Ovary (tissue), 9 donors: Measurements from ENCODE around the gene THADA. TPM values are rescaled to one million over a fixed set of nuclear protein-coding genes. Genes with fewer than 3 reads are reported as not detected.
"Not testable (repeated sequence)": the region's sequence is repeated elsewhere in the genome, so short reads cannot be mapped to it uniquely, and the experiment has no call there.

Experiments used
- DNase-seq, 5 donors: peaks; one replicate each; pipeline ENCODE4 v3.0.0-alpha.2; 2019 to 2020
- H3K27ac ChIP-seq, 2 donors: fragments of 200-600 bp; one replicate each; pipeline versions ENCODE4 v1.5.1 to v1.8.0; 2019 to 2022
- H3K27me3 ChIP-seq: fragments of 200-600 bp; one replicate; pipeline ENCODE4 v1.8.0; 2022
- H3K36me3 ChIP-seq: fragments of 200-600 bp; sonication (generic); one replicate; pipeline ENCODE4 v1.5.1; 2019
- H3K4me1 ChIP-seq: one replicate; pipeline ENCODE4 v1.8.1; 2013; ENCODE audit warnings: mild to moderate bottlenecking, moderate library complexity; ENCODE audit not compliant: insufficient read depth
- H3K4me3 ChIP-seq: fragments of 200-600 bp; sonication (generic); one replicate; pipeline ENCODE4 v1.5.1; 2017
- H3K9me3 ChIP-seq, 2 donors: fragments of 200-600 bp in 1 of 2; sonication (generic) in 1 of 2; one replicate each; pipeline versions ENCODE4 v1.5.1 to v1.8.1; 2013 to 2019; ENCODE audit warnings: mild to moderate bottlenecking in 1 of 2, moderate library complexity in 1 of 2
- CTCF ChIP-seq, 3 donors: fragments of 450-650 bp in 2 of 3; fragments of 200-600 bp in 1 of 3; IDR thresholded peaks; one replicate each; pipeline versions ENCODE4 v1.5.1 to v1.8.0; 2016 to 2022; ENCODE audit warnings: antibody characterized with exemption in 3 of 3, mild to moderate bottlenecking in 1 of 3
- EP300 ChIP-seq: sonication (generic); formaldehyde crosslinking; IDR thresholded peaks from one replicate; pipeline ENCODE4 v1.6.1; 2017; ENCODE audit warnings: antibody characterized with exemption
- POLR2A ChIP-seq: fragments of 450-650 bp; IDR thresholded peaks from one replicate; pipeline ENCODE4 v1.6.1; 2017; ENCODE audit warnings: antibody characterized with exemption, mild to moderate bottlenecking, moderate library complexity
- whole genome bisulfite sequencing, 3 donors: extraction: QIAGEN DNeasy Blood & Tissue Kit in 1 of 3; methylation state at CpG; one replicate each; pipeline versions ENCODE4 v1.1.5 to v1.1.7; 2013 to 2017; 5-methylcytosine and 5-hydroxymethylcytosine counted together
- intact Hi-C, 4 donors: fragments of 100-400 bp; cut with DNase I; formaldehyde crosslinking; loops; one replicate each; pipeline versions ENCODE4 v1.11.0 to v1.15.1; 2022 to 2023
- polyA plus RNA-seq, 2 donors: library from polyadenylated mRNA; stranded (reverse); fragments of 200-250 nt in 1 of 2; fragments of 350-450 nt in 1 of 2; fragmentation: Illumina TruSeq in 1 of 2; extraction: RNeasy Lipid Tissue Mini Kit (QIAGEN cat#74804) in 1 of 2; gene quantifications; one replicate each; pipeline ENCODE4 v1.2.3, GENCODE V29; 2013 to 2014
- total RNA-seq, 7 donors: library from RNA; depleted of rRNA in 2 of 7; stranded (reverse); fragments of >200 nt in 2 of 7; fragmentation: NEBNext Ultra II Directional in 3 of 7; extraction: Animal tissue kit (Norgen Biotek cat#: 25700) in 3 of 7; gene quantifications; one replicate each; pipeline versions ENCODE4 v1.1.0 to v1.2.4, GENCODE V29; 2016 to 2023
- donor health status: DM: no; HTN: no; CAD: no; lungs with moderate emphysema.
- donor health status: DM: no; HTN: no; CAD: no.
- donor health status: Bipolar disorder and iron deficiency.
- donor health status: DM: yes; HTN: yes; CAD: no.
- donor health status: DM: no; HTN: no; CAD: no.
- donor health status: DM: yes; HTN: yes; CAD: no.

THADA gene
- total and polyA plus RNA-seq, 9 donors, result 14.0 to 46.8 (median 28.6) TPM

DNA sequence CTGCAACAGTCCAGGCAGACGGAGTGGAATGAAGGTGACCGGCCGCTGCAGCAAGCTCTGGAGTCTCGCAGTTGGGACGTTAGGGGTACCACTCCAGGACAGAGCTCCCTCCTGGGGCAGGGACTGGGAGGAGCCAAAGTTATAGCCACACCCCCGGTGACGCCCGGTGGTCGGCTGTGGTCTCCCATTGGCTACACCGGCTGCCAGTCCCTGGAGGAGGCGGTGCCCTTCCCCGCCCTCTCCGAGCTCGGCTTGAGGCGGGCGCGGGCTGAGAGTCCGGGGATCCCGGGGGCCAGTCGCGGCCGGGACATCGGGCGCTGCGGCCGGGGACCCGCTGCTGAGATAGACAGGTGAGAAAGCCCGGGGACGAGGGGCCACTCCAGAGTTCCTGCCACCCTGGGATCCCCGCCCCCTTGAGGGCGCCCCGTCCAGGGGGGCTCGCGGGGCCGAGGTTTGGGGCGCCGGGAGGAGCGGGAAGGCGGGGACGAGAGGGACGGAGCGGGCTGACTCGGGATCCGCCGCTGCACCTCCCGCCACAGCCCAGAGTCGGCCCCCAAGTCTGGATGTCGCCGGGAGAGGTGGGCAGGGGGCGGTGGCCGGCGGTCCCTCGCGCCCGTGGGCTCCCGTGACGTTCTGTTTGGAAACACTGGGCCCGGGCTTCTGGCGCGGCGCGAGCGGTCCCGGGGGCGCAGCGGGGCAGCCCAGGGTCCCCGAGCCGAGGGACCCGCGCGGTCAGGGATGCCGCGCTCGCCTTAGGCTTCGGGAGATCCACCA, 41.4 kb upstream of the THADA start, which contains the start of gene PLEKHH2:
Gene PLEKHH2, plus strand, starts transcription at position 231 of the 774 bp plus-strand sequence. CDS start 7,414 bp downstream, outside the sequence.
- Histone ChIP-seq H3K36me3 (no peaks in the 10 kb centered on the region), H3K27me3 (no peaks in the 10 kb centered on the region), H3K4me1 (no peaks in the 10 kb centered on the region), H3K4me3 (peak within 1 kb of the TSS; percentile 99), H3K9me3 (no peaks in the 10 kb centered on the region), H3K27ac (peak within 1 kb of the TSS; percentile 72 to 93)
- TF ChIP-seq POLR2A (peak; percentile 87), EP300 (no peak)
- DNase-seq, result peak; percentile 94 to 98 (median 97)
- 0% methylated on average over 56 to 75 of the region's 75 CpGs for WGBS, 3 donors
- intact Hi-C loops, result no loop called here

DNA sequence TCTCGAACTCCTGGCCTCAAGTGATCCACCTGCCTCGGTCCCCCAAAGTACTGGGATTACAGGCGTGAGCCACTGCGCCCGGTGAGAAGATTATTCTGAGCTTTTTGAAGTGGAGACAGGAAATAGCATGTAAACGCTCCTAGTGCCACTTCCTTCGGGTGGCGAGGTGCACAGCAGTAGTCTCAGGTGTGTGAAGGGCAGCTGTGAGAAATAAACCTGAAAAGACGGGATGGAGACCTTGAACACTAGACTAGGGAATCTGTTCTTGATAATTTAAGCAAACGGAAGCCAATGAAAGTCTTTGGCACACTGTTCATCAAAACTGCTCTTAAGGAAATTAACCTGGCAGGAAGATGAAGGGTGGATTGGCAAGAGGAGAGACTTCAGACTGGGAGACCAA, 40.8 kb upstream of the THADA start:
- WGBS, 3 donors, result 10 to 28% (median 16%) methylated on average over 10 of the region's 10 CpGs
- Histone ChIP-seq H3K27ac (peak overlapping the region in 1 of 2 donors; percentile 72), H3K4me1 (no peaks in the 10 kb centered on the region), H3K36me3 (no peaks in the 10 kb centered on the region), H3K9me3 (no peaks in the 10 kb centered on the region), H3K27me3 (no peaks in the 10 kb centered on the region), H3K4me3 (peak overlapping the region; percentile 99)
- TF ChIP-seq POLR2A (no peak), CTCF (IDR thresholded peaks at IDR 0.05) (no peak), EP300 (no peak)
- intact Hi-C loops, result no loop called here
- DNase-seq, result peak in 1 of 5 donors; percentile 31

DNA sequence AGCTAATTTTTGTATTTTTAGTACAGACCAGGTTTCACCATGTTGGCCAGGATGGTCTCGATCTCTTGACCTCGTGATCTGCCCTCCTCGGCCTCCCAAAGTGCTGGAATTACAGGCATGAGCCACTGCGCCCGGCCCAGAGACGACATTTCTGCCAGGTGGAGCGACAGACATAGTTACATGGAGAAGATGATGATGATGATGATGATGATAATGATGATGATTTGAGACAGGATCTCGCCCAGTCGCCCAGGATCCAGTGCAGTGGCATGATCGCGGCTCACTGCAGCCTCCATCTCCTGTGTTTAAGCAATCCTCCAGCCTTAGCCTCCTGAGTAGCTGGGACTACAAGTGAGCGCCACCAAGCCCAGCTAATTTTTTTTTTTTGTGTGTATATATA, 40.3 kb upstream of the THADA start:
- intact Hi-C loops, result not testable (repeated sequence)

DNA sequence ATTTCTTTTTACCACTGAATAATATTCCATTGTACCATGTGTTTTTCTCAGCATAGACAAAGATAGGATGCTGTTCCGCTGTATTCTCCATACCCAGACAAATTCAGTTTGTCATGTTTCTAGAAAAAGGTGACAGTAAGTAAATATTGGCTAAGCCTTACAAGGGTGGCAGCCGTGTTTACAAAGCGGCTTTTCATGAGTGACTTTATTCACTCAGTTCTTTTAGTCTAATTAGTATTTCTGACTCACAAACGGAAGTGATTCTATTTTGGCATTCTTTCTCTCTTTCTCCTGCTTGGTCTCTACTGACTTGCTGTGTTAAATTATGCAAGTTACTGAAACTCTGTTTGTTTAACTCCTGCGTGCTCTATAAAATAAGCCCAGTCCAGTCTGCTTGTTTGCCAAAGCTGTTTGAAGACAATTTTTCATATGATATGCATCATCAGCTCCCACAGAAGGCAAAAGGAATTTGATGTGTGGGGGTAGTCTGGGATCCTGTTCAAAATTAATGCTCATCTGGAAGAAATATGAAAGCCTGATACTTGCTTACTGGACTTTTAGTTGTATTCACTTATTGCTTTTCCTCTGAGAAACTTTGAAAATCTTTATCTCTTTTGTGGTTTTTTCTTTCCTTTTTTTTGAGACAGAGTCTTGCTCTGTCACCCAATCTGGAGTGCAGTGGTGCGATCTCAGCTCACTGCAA, 38.9 kb upstream of the THADA start:
- Histone ChIP-seq H3K27ac (no peak overlapping the region), H3K36me3 (no peaks in the 10 kb centered on the region), H3K27me3 (no peaks in the 10 kb centered on the region), H3K4me1 (no peaks in the 10 kb centered on the region), H3K9me3 (no peaks in the 10 kb centered on the region), H3K4me3 (no peak overlapping the region)
- 9 to 16% (median 10%) methylated on average over 6 of the region's 6 CpGs for WGBS, 3 donors
- DNase-seq, result no peak
- TF ChIP-seq EP300 (no peak), POLR2A (no peak), CTCF (IDR thresholded peaks at IDR 0.05) (no peak)
- intact Hi-C loops, result no loop called here

More for the DNA sequence above, 40.3 kb upstream of the THADA start:
- not testable (repeated sequence) for H3K4me3 ChIP-seq, H3K9me3 ChIP-seq, H3K36me3 ChIP-seq, H3K27ac ChIP-seq, H3K4me1 ChIP-seq, H3K27me3 ChIP-seq
- 90 to 92% (median 92%) methylated on average over 12 of the region's 12 CpGs for WGBS, 3 donors
- peak in 2 of 5 donors; percentile 33 to 44 for DNase-seq

GRCh38 chr2:43631618-43632317, 35.9 kb upstream of the THADA start:
- Histone ChIP-seq H3K36me3 (no peaks in the 10 kb centered on the region), H3K27ac (no peak overlapping the region), H3K9me3 (no peaks in the 10 kb centered on the region), H3K4me3 (no peak overlapping the region), H3K4me1 (no peaks in the 10 kb centered on the region), H3K27me3 (no peaks in the 10 kb centered on the region)
- intact Hi-C loops, result no loop called here
- DNase-seq, result no peak
- 79 to 82% (median 81%) methylated on average over 11 of the region's 11 CpGs for WGBS, 3 donors
- no peak for TF ChIP-seq EP300
